A549 treated with ZK216348 at 1 μM for 4 hours (cell line): ENCODE results near the gene ENTPD7. TPM values are rescaled to one million over a fixed set of nuclear protein-coding genes. Genes with fewer than 3 reads are reported as not detected.

Source experiments
- total RNA-seq: library from RNA; stranded (reverse); fragments of 200-300 nt; extraction: Qiagen RNA extraction; gene quantifications from 5 replicates; pipeline ENCODE4 v1.2.3, GENCODE V29; 2022; ENCODE audit warnings: low read depth

The ENTPD7 gene, protein sequence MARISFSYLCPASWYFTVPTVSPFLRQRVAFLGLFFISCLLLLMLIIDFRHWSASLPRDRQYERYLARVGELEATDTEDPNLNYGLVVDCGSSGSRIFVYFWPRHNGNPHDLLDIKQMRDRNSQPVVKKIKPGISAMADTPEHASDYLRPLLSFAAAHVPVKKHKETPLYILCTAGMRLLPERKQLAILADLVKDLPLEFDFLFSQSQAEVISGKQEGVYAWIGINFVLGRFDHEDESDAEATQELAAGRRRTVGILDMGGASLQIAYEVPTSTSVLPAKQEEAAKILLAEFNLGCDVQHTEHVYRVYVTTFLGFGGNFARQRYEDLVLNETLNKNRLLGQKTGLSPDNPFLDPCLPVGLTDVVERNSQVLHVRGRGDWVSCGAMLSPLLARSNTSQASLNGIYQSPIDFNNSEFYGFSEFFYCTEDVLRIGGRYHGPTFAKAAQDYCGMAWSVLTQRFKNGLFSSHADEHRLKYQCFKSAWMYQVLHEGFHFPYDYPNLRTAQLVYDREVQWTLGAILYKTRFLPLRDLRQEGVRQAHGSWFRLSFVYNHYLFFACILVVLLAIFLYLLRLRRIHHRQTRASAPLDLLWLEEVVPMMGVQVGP
- 8.5 to 13.5 TPM (median 12.7 TPM) in 5 replicates for total RNA-seq

DNA sequence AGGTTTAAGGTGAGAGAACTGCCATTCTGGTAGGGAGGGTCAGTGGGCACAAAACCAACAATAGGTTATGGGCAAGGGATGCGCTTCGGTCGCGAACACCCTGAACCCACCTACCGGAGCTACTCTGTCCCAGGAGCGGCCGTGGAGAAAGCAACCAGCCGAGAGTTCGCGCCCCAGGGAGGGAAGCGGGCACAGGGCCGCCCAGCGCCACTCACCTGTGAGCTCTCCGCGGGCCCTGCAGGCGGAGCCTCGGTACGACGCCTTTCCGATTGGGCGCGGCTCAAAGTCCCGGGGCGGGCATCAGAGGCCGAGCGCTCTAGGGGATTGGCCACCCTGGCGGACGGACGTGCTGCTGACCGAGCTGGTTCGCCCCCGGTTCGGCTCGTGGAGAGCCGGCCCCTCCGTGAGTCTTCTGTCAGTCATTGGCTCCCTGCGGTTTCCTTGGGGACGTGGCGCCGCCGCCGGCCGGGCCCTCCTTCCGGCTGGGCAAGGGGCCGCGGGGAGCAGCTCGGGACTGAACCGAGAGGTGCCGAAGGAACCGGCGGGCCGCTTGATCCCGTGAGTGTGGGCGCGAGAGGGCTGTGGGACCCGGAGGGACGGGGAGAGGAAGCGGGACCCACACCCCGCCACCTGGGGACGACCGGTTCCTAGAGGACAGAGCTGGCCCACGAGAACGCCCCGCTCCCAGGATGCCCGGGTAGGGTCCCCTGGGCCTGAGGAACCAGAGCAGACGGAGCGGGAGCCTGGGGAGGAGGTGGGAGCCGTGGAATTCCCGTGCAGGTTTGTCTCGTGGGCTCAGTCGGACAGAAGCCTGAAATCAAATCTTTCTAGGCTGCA lies at the start of gene ENTPD7:
Gene ENTPD7, plus strand, starts transcription at position 479 of the 837 bp plus-strand sequence. CDS start 448 bp downstream, outside the sequence.

DNA sequence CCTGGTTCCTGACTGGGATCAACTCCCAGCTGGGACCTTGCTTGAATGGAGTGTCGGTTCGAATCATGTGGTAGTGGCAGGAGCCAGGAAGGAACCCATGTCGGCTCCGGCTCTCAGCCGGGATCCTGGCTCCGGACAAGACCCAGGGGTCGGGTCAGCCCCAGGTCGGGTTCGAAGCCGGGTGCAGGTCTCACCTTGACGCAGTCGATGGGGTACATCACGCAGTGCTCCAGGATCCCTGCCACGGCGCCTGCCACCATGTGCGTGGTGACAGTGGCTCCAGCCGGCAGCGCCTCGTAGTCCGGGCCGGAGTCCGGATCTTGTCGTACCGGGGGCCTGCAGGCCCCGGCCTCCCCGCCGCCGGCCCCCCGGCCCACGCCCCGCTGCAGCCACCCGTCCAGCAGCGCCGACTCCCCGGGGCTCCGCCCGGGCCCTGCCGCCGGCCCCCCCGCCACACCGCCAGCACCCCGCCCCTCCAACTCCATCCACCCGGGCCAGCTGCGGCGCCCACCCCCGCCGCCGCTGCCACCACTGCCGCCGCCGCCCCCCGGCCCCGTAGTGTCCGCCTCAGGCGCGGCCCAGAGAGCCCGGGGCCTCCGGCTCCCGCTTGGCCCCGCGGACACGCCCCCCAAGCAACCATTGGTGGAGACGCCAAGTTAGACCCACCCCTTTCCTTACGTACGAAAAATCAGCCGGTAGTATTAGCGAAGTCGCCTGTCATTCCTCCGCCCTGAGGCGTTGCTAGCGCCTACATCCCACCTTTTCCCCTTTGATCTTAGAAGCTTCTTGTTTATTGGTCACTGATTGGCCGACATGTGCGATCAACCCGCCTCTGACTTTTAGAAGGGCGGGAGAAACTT lies 39.2 kb upstream of the ENTPD7 start, which contains the start of gene SLC25A28:
Gene SLC25A28, minus strand, starts transcription at position 589 of the 860 bp plus-strand sequence. Its CDS starts 104 bp downstream, at position 485.

DNA sequence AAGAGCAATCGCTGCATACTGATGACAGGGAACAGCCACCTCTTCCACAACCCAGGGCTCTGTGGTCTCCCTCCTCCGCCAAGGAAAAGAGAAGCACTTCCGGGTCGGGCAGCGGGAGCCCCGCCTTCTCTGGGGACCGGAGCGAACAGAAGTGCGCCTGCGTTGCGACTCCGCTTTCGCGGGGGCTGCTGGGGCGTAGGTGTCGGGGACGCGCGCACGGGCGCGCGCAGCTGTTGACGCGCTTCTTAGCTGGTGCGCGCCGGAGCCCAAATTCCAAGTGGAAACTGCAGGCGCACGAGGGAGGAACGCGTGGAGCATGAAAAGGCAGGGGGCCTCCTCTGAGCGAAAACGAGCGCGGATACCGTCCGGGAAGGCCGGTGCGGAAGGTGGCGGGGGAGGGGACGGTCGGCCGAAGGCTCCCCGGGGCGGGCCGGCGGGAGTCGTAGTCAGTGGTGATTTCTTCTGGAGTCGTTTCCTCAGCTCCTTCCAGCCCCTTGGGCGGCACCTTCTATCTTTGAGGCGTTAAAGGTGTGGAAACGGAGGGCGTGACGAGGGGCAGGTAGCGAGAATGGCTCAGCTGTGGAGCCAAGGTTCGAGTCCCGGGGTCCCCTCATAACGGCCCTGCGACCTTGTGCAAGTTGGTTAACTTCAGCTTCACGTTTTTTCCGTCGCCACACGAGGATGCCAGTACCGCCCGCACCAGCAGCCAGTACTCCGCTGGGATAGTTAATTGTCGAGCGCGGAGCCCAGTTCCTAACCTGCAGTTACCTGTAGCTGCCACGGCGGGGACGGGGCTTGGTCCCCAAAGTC lies 72.9 kb downstream of the ENTPD7 start, which contains the start of the genes COX15 and CUTC:
Gene COX15, minus strand, starts transcription at position 95 of the 810 bp plus-strand sequence. Its CDS starts 78 bp downstream, at position 17.
Gene CUTC, plus strand, starts transcription at position 202 of the 810 bp plus-strand sequence. Its CDS starts 115 bp downstream, at position 317.

Other genes starting within 250 kb of the ENTPD7 start
- gene GOT1, start 228.9 kb upstream of the ENTPD7 start, total RNA-seq, result 30.4 to 39.2 TPM (median 37.8 TPM) in 5 replicates
- gene NKX2-3, start 126.6 kb upstream of the ENTPD7 start, total RNA-seq, result not detected in 5 replicates
- gene SLC25A28, start 39.1 kb upstream of the ENTPD7 start, total RNA-seq, result 21.7 to 30.5 TPM (median 26.0 TPM) in 5 replicates
- gene COX15, start 72.6 kb downstream of the ENTPD7 start, total RNA-seq, result 29.2 to 32.9 TPM (median 30.2 TPM) in 5 replicates
- 32.6 to 38.9 TPM (median 37.0 TPM) in 5 replicates for gene CUTC, start 72.7 kb downstream of the ENTPD7 start, total RNA-seq
- gene ABCC2, start 123.1 kb downstream of the ENTPD7 start, total RNA-seq, result 144 to 173 TPM (median 148 TPM) in 5 replicates